ENCODE results near the gene CD34.

- TF ChIP-seq CTCF (IDR thresholded peaks at IDR 0.05) (no peak), POLR2A (IDR thresholded peaks at IDR 0.05) (no peak)
Observed at GRCh38 chr1:207862241-207862787, 48.6 kb downstream of the CD34 start.

Data from uterus (tissue), 2 donors.